CD4-positive, alpha-beta T cell treated with Interleukin-12 subunit alpha and Interleukin-12 subunit beta, for 1 hour (primary cell): ENCODE results near the gene DZIP1.
"Not testable (repeated sequence)": the region's sequence is repeated elsewhere in the genome, so short reads cannot be mapped to it uniquely, and the experiment has no call there.

Source experiments
- DNase-seq: peaks from one replicate; pipeline ENCODE4 v3.0.0-alpha.2; 2020

DZIP1 gene

GRCh38 chr13:95596701-95597100, 47.8 kb downstream of the DZIP1 start:
- DNase-seq = no peak

- DNase-seq = no peak
Measured at GRCh38 chr13:95593462-95593861, 51.0 kb downstream of the DZIP1 start.

GRCh38 chr13:95588721-95589120, 55.8 kb downstream of the DZIP1 start:
- no peak for DNase-seq

- no peak for DNase-seq
Measured at GRCh38 chr13:95588134-95588533, 56.4 kb downstream of the DZIP1 start.

- no peak for DNase-seq
Measured at GRCh38 chr13:95585867-95586266, 58.6 kb downstream of the DZIP1 start.

- no peak for DNase-seq
Measured at GRCh38 chr13:95579303-95579702, 65.2 kb downstream of the DZIP1 start.

- no peak for DNase-seq
Measured at GRCh38 chr13:95573221-95573620, 71.3 kb downstream of the DZIP1 start.

- no peak for DNase-seq
Measured at GRCh38 chr13:95571941-95572340, 72.6 kb downstream of the DZIP1 start.

GRCh38 chr13:95570016-95570415, 74.5 kb downstream of the DZIP1 start:
- no peak for DNase-seq

- DNase-seq = no peak
Measured at GRCh38 chr13:95568131-95568530, 76.4 kb downstream of the DZIP1 start.

GRCh38 chr13:95565758-95566157, 78.7 kb downstream of the DZIP1 start:
- DNase-seq = not testable (repeated sequence)

- DNase-seq = no peak
Measured at GRCh38 chr13:95564733-95565291, 79.7 kb downstream of the DZIP1 start.

GRCh38 chr13:95564091-95564490, 80.4 kb downstream of the DZIP1 start:
- no peak for DNase-seq

GRCh38 chr13:95560387-95560786, 84.1 kb downstream of the DZIP1 start:
- no peak for DNase-seq

- DNase-seq = no peak
Measured at GRCh38 chr13:95559100-95559499, 85.4 kb downstream of the DZIP1 start.

- DNase-seq = no peak
Measured at GRCh38 chr13:95557013-95557412, 87.5 kb downstream of the DZIP1 start.

GRCh38 chr13:95553581-95554385, 90.7 kb downstream of the DZIP1 start:
- DNase-seq = no peak

GRCh38 chr13:95552539-95553441, 91.7 kb downstream of the DZIP1 start, which contains the start of gene CLDN10:
CLDN10 (plus strand) TSS chr13:95552720; CDS start chr13:95552754, 34 bp downstream.
- no peak for DNase-seq

- no peak for DNase-seq
Measured at GRCh38 chr13:95552208-95552538, 92.3 kb downstream of the DZIP1 start.

- no peak for DNase-seq
Measured at GRCh38 chr13:95547531-95548167, 96.9 kb downstream of the DZIP1 start.

- no peak for DNase-seq
Measured at GRCh38 chr13:95546919-95547318, 97.6 kb downstream of the DZIP1 start.

- no peak for DNase-seq
Measured at GRCh38 chr13:95544293-95544692, 100.2 kb downstream of the DZIP1 start.

- DNase-seq = no peak
Measured at GRCh38 chr13:95541911-95542474, 102.5 kb downstream of the DZIP1 start.
